Activated CD4-positive, alpha-beta T cell treated with anti-CD3 and anti-CD28 coated beads, Interleukin-2, amount 10 ng/mL, durations not matched to agents 24 days and 14 days (primary cell): ENCODE results near the gene DENND5B. TPM values are rescaled to one million over a fixed set of nuclear protein-coding genes. Genes with fewer than 3 reads are reported as not detected.
"Not testable (repeated sequence)": the region's sequence is repeated elsewhere in the genome, so short reads cannot be mapped to it uniquely, and the experiment has no call there.

Source experiments
- DNase-seq: peaks from one replicate; pipeline ENCODE4 v3.0.0; 2022
- H3K27ac Mint-ChIP-seq: one replicate; pipeline ENCODE4 v1.8.0; 2022; ENCODE audit warnings: mild to moderate bottlenecking, mixed read lengths
- H3K27me3 Mint-ChIP-seq: one replicate; pipeline ENCODE4 v1.8.0; 2022; ENCODE audit warnings: mixed read lengths
- H3K36me3 Mint-ChIP-seq: one replicate; pipeline ENCODE4 v1.8.0; 2022; ENCODE audit warnings: low read depth, mild to moderate bottlenecking, mixed read lengths
- H3K4me1 Mint-ChIP-seq: one replicate; pipeline ENCODE4 v1.8.0; 2021; ENCODE audit warnings: mixed read lengths
- H3K4me3 Mint-ChIP-seq: one replicate; pipeline ENCODE4 v1.8.0; 2022; ENCODE audit warnings: mild to moderate bottlenecking, moderate library complexity, mixed read lengths
- H3K9me3 Mint-ChIP-seq: one replicate; pipeline ENCODE4 v1.8.0; 2021; ENCODE audit warnings: mixed read lengths
- intact Hi-C: fragments of 100-400 bp; cut with micrococcal nuclease; formaldehyde crosslinking; loops from one replicate; pipeline ENCODE4 v1.15.1; 2023
- total RNA-seq: library from RNA; stranded (reverse); gene quantifications from 2 replicates; pipeline ENCODE4 v1.2.3, GENCODE V29; 2022

The DENND5B gene
- total RNA-seq, 1 donor from 2014 or later = not detected

GRCh38 chr12:31558521-31558920 is 32.4 kb downstream of the DENND5B start:
- intact Hi-C loops = no loop called here
- H3K9me3 Mint-ChIP-seq = peaks cover 6% of the 10 kb centered on the region
- no peak overlapping the region for H3K27ac Mint-ChIP-seq
- H3K36me3 Mint-ChIP-seq = no peaks in the 10 kb centered on the region
- H3K27me3 Mint-ChIP-seq = peaks cover 18% of the 10 kb centered on the region
- no peak overlapping the region for H3K4me3 Mint-ChIP-seq
- no peak for DNase-seq
- H3K4me1 Mint-ChIP-seq = no peaks in the 10 kb centered on the region

GRCh38 chr12:31557707-31558106 is 33.2 kb downstream of the DENND5B start:
- Mint-ChIP-seq H3K27me3 (peaks cover 18% of the 10 kb centered on the region), H3K4me3 (no peak overlapping the region), H3K36me3 (no peaks in the 10 kb centered on the region), H3K27ac (no peak overlapping the region), H3K9me3 (peaks cover 6% of the 10 kb centered on the region), H3K4me1 (no peaks in the 10 kb centered on the region)
- no peak for DNase-seq
- intact Hi-C loops = no loop called here

GRCh38 chr12:31555466-31555865 is 35.5 kb downstream of the DENND5B start:
- H3K4me1 Mint-ChIP-seq, H3K27ac Mint-ChIP-seq, H3K4me3 Mint-ChIP-seq, DNase-seq, H3K36me3 Mint-ChIP-seq, H3K9me3 Mint-ChIP-seq, intact Hi-C loops: not testable (repeated sequence)
- peaks cover 18% of the 10 kb centered on the region for H3K27me3 Mint-ChIP-seq

GRCh38 chr12:31550590-31550989 is 40.3 kb downstream of the DENND5B start:
- H3K9me3 Mint-ChIP-seq, intact Hi-C loops: not testable (repeated sequence)

GRCh38 chr12:31536672-31537071 is 54.3 kb downstream of the DENND5B start:
- Mint-ChIP-seq H3K27me3 (peaks cover 16% of the 10 kb centered on the region), H3K27ac (no peak overlapping the region), H3K9me3 (no peaks in the 10 kb centered on the region), H3K36me3 (no peaks in the 10 kb centered on the region), H3K4me3 (no peak overlapping the region), H3K4me1 (no peaks in the 10 kb centered on the region)
- no peak for DNase-seq
- intact Hi-C loops = no loop called here

More at GRCh38 chr12:31550590-31550989, 40.3 kb downstream of the DENND5B start:
- not testable (repeated sequence) for DNase-seq, H3K4me1 Mint-ChIP-seq, H3K4me3 Mint-ChIP-seq, H3K27me3 Mint-ChIP-seq, H3K36me3 Mint-ChIP-seq, H3K27ac Mint-ChIP-seq

- no peak for DNase-seq
- Mint-ChIP-seq H3K27me3 (peaks cover 11% of the 10 kb centered on the region), H3K9me3 (no peaks in the 10 kb centered on the region), H3K27ac (no peak overlapping the region), H3K4me3 (no peak overlapping the region), H3K4me1 (no peaks in the 10 kb centered on the region), H3K36me3 (no peaks in the 10 kb centered on the region)
- intact Hi-C loops = no loop called here
These were observed 57.5 kb downstream of the DENND5B start for GRCh38 chr12:31533470-31533869.

- H3K36me3 Mint-ChIP-seq = no peaks in the 10 kb centered on the region
- intact Hi-C loops = no loop called here
- no peak for DNase-seq
- peaks cover 12% of the 10 kb centered on the region for H3K27me3 Mint-ChIP-seq
- no peaks in the 10 kb centered on the region for H3K9me3 Mint-ChIP-seq
- no peak overlapping the region for H3K4me3 Mint-ChIP-seq
- no peaks in the 10 kb centered on the region for H3K4me1 Mint-ChIP-seq
- no peak overlapping the region for H3K27ac Mint-ChIP-seq
These were observed 59.0 kb downstream of the DENND5B start for GRCh38 chr12:31531893-31532292.

GRCh38 chr12:31528095-31528494 is 62.8 kb downstream of the DENND5B start:
- peak; percentile 43 for DNase-seq
- Mint-ChIP-seq H3K27me3 (peaks cover 7% of the 10 kb centered on the region), H3K36me3 (no peaks in the 10 kb centered on the region), H3K4me3 (no peak overlapping the region), H3K27ac (no peak overlapping the region), H3K4me1 (peaks cover 2% of the 10 kb centered on the region), H3K9me3 (no peaks in the 10 kb centered on the region)
- intact Hi-C loops = no loop called here

- intact Hi-C loops = no loop called here
- no peak for DNase-seq
- no peak overlapping the region for H3K27ac Mint-ChIP-seq
- no peak overlapping the region for H3K4me3 Mint-ChIP-seq
- no peaks in the 10 kb centered on the region for H3K9me3 Mint-ChIP-seq
- peaks cover 2% of the 10 kb centered on the region for H3K27me3 Mint-ChIP-seq
- H3K36me3 Mint-ChIP-seq = no peaks in the 10 kb centered on the region
- H3K4me1 Mint-ChIP-seq = peaks cover 2% of the 10 kb centered on the region
These were observed 63.9 kb downstream of the DENND5B start for GRCh38 chr12:31527083-31527482.

GRCh38 chr12:31526158-31526546 is 64.8 kb downstream of the DENND5B start:
- intact Hi-C loops = no loop called here
- Mint-ChIP-seq H3K27ac (no peak overlapping the region), H3K27me3 (peaks cover 2% of the 10 kb centered on the region), H3K4me3 (no peak overlapping the region), H3K36me3 (no peaks in the 10 kb centered on the region), H3K4me1 (peaks cover 2% of the 10 kb centered on the region), H3K9me3 (no peaks in the 10 kb centered on the region)
- no peak for DNase-seq

GRCh38 chr12:31525496-31526157 is 65.3 kb downstream of the DENND5B start:
- no peak for DNase-seq
- no peak overlapping the region for H3K4me3 Mint-ChIP-seq
- H3K4me1 Mint-ChIP-seq = peaks cover 2% of the 10 kb centered on the region
- H3K27me3 Mint-ChIP-seq = peaks cover 2% of the 10 kb centered on the region
- no peaks in the 10 kb centered on the region for H3K9me3 Mint-ChIP-seq
- no peak overlapping the region for H3K27ac Mint-ChIP-seq
- no peaks in the 10 kb centered on the region for H3K36me3 Mint-ChIP-seq
- intact Hi-C loops = no loop called here

GRCh38 chr12:31524791-31525495 is 66.0 kb downstream of the DENND5B start:
- Mint-ChIP-seq H3K27ac (no peak overlapping the region), H3K27me3 (peaks cover 2% of the 10 kb centered on the region), H3K4me3 (no peak overlapping the region), H3K9me3 (no peaks in the 10 kb centered on the region), H3K36me3 (no peaks in the 10 kb centered on the region), H3K4me1 (peaks cover 2% of the 10 kb centered on the region)
- DNase-seq = no peak
- intact Hi-C loops = no loop called here

- Mint-ChIP-seq H3K9me3 (no peaks in the 10 kb centered on the region), H3K27me3 (peaks cover 2% of the 10 kb centered on the region), H3K36me3 (no peaks in the 10 kb centered on the region), H3K4me3 (no peak overlapping the region), H3K27ac (no peak overlapping the region), H3K4me1 (peaks cover 2% of the 10 kb centered on the region)
- intact Hi-C loops = no loop called here
- DNase-seq = no peak
These were observed 67.6 kb downstream of the DENND5B start for GRCh38 chr12:31523306-31523705.

GRCh38 chr12:31522607-31523006 is 68.3 kb downstream of the DENND5B start:
- Mint-ChIP-seq H3K4me1 (peaks cover 2% of the 10 kb centered on the region), H3K9me3 (no peaks in the 10 kb centered on the region), H3K36me3 (no peaks in the 10 kb centered on the region), H3K27me3 (peaks cover 6% of the 10 kb centered on the region), H3K27ac (no peak overlapping the region), H3K4me3 (no peak overlapping the region)
- DNase-seq = no peak
- intact Hi-C loops = no loop called here
